ENCODE data around the gene DEFB128.

Gene DEFB128

DNA sequence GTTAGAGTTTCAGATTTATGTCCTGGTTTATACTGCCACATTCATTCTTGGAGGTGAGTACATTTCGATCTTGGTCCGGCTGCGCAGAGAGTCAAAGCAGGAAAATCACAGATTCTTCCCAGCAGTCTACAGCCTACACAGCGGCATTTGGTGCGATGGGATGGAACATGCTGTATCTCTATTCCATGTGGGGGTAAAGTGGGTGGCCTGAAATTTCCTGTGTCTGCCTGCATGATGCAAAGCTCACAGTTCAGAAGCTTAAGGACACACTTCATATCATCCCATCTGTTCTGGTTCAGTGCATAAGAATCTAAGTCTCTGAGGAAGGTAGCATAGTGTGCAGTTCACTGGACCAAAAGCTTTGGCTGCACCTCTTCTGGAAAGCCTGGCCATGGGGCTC lies 32.4 kb downstream of the DEFB128 start, which contains the start of gene DEFB127:
Gene DEFB127, plus strand, starts transcription at position 301 of the 400 bp plus-strand sequence. Its CDS starts 91 bp downstream, at position 392.
- DNase-seq, result no peak

- no peak for DNase-seq
Observed at GRCh38 chr20:152131-152530, 37.4 kb downstream of the DEFB128 start.

DNA sequence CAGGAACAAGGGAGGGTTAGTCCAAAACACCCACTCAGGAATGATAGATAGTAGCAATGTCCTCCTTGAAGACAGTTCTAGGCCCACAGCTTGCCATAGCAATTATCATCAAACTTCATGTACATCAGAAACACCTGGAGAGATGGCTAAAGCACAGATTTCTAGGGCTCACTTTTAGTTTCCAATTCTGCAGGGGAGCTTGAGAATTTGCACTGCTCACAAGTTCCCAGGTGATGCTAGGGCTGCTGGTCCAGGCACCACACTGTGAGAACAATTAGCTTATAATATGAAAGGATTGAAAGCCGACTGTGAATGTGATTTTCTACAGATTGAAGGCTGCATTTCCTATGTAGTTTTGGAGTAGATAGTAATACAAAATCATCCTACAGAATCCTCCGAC lies 43.6 kb downstream of the DEFB128 start:
- DNase-seq, result no peak

DNA sequence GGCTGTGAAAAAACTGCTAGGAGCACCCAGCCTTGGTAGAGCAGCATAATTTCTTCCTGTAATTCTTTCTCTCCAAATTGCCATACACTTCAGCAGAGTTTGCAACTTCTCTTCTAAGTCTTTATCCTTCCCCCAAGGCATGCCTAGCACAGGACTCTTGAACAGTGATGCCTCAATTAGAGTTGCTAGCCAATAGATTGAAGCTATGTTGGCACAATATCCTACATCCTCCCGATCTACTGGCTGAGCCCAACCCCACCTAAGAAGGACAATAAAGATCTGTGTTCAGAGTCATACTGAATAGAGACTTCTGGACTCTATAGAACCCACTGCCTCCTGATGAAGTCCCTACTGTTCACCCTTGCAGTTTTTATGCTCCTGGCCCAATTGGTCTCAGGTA lies 47.2 kb downstream of the DEFB128 start, which contains the start of gene DEFB126:
Gene DEFB126, plus strand, starts transcription at position 301 of the 400 bp plus-strand sequence. Its CDS starts 39 bp downstream, at position 340.
- DNase-seq, result no peak
